Testis (tissue), 3 donors: ENCODE measurements around the gene ZFYVE1. TPM values are rescaled to one million over a fixed set of nuclear protein-coding genes. Genes with fewer than 3 reads are reported as not detected.

Experiments
- DNase-seq: peaks from one replicate; pipeline ENCODE4 v3.0.0-alpha.2; 2019
- H3K27ac ChIP-seq, 2 donors: fragments of 200-600 bp; sonication (generic); one replicate each; pipeline ENCODE4 v1.5.1; 2019
- H3K27me3 ChIP-seq: fragments of 200-600 bp; sonication (generic); one replicate; pipeline ENCODE4 v1.5.1; 2019
- H3K36me3 ChIP-seq: fragments of 200-600 bp; sonication (generic); one replicate; pipeline ENCODE4 v1.5.1; 2017; ENCODE audit warnings: low read depth; ENCODE audit errors: missing control alignments
- H3K4me1 ChIP-seq: fragments of 200-600 bp; sonication (generic); one replicate; pipeline ENCODE4 v1.5.1; 2019
- H3K4me3 ChIP-seq, 2 donors: fragments of 200-600 bp; sonication (generic); one replicate each; pipeline ENCODE4 v1.5.1; 2017 to 2019
- H3K9me3 ChIP-seq: fragments of 200-600 bp; sonication (generic); one replicate; pipeline ENCODE4 v1.5.1; 2017
- CTCF ChIP-seq, 3 experiments: fragments of 450-650 bp in 2 of 3; fragments of 200-600 bp in 1 of 3; sonication (generic) in 1 of 3; IDR thresholded peaks; one replicate each; pipeline ENCODE4 v1.5.1; 2016 to 2019; ENCODE audit warnings: antibody characterized with exemption in 3 of 3, mild to moderate bottlenecking in 2 of 3, moderate library complexity in 1 of 3
- POLR2A ChIP-seq: fragments of 450-650 bp; IDR thresholded peaks from one replicate; pipeline ENCODE4 v1.6.1; 2017; ENCODE audit warnings: antibody characterized with exemption, mild to moderate bottlenecking, moderate library complexity
- WGBS, 2 donors: methylation state at CpG; one replicate each; pipeline ENCODE4 v1.1.5; 2018; 5-methylcytosine and 5-hydroxymethylcytosine counted together
- intact Hi-C: fragments of 100-400 bp; cut with DNase I; formaldehyde crosslinking; loops from one replicate; pipeline ENCODE4 v1.15.1; 2023; ENCODE audit warnings: low total_unique reads
- polyA plus RNA-seq: library from polyadenylated mRNA; stranded (reverse); fragments of 350-450 nt; fragmentation: Illumina TruSeq; extraction: RNeasy Lipid Tissue Mini Kit (QIAGEN cat#74804); gene quantifications from one replicate; pipeline ENCODE4 v1.2.3, GENCODE V29; 2014; ENCODE audit warnings: low read depth, low replicate concordance; ENCODE audit not compliant: insufficient read depth
- total RNA-seq, 2 donors: library from RNA; depleted of rRNA; stranded (reverse); fragments of >200 nt; gene quantifications; one replicate each; pipeline ENCODE4 v1.2.3, GENCODE V29; 2016

Gene ZFYVE1
- total and polyA plus RNA-seq, 3 donors from 2014 or later = 29.0 to 39.6 (median 30.6) TPM

- Histone ChIP-seq H3K27ac (no peak overlapping the region), H3K4me1 (no peaks in the 10 kb centered on the region), H3K9me3 (no peaks in the 10 kb centered on the region), H3K36me3 (no peaks in the 10 kb centered on the region), H3K27me3 (no peaks in the 10 kb centered on the region), H3K4me3 (no peak overlapping the region)
- intact Hi-C loops = no loop called here
- WGBS, 2 donors = 63 to 67% methylated on average over 3 of the region's 3 CpGs
- TF ChIP-seq CTCF (IDR thresholded peaks at IDR 0.05) (no peak), POLR2A (no peak)
- DNase-seq = no peak
Measured at GRCh38 chr14:72982146-72982708, 44.7 kb downstream of the ZFYVE1 start.

GRCh38 chr14:72980863-72981262, 46.0 kb downstream of the ZFYVE1 start:
- Histone ChIP-seq H3K4me1 (no peaks in the 10 kb centered on the region), H3K36me3 (peaks cover 3% of the 10 kb centered on the region)
- WGBS, 2 donors = 90 to 92% methylated on average over 8 of the region's 8 CpGs

GRCh38 chr14:72978856-72979255, 48.0 kb downstream of the ZFYVE1 start:
- Histone ChIP-seq H3K36me3 (peaks cover 3% of the 10 kb centered on the region), H3K27ac (no peak overlapping the region), H3K4me1 (no peaks in the 10 kb centered on the region), H3K4me3 (no peak overlapping the region), H3K27me3 (no peaks in the 10 kb centered on the region), H3K9me3 (no peaks in the 10 kb centered on the region)
- intact Hi-C loops = no loop called here
- WGBS, 2 donors = 65 to 77% methylated on average over 9 of the region's 9 CpGs
- DNase-seq = peak; percentile 18
- TF ChIP-seq CTCF (IDR thresholded peaks at IDR 0.05) = no peak
- no peak for TF ChIP-seq POLR2A

More at GRCh38 chr14:72980863-72981262, 46.0 kb downstream of the ZFYVE1 start:
- Histone ChIP-seq H3K9me3 (no peaks in the 10 kb centered on the region), H3K27me3 (no peaks in the 10 kb centered on the region), H3K4me3 (no peak overlapping the region), H3K27ac (no peak overlapping the region)
- DNase-seq = no peak
- intact Hi-C loops = no loop called here
- TF ChIP-seq CTCF (IDR thresholded peaks at IDR 0.05) (no peak), POLR2A (no peak)

GRCh38 chr14:72975770-72976169, 51.1 kb downstream of the ZFYVE1 start:
- peaks cover 3% of the 10 kb centered on the region for H3K36me3 ChIP-seq

More at GRCh38 chr14:72975770-72976169, 51.1 kb downstream of the ZFYVE1 start:
- H3K9me3 ChIP-seq = no peaks in the 10 kb centered on the region
- intact Hi-C loops = no loop called here
- WGBS, 2 donors = 93% methylated on average over 4 of the region's 4 CpGs
- H3K27me3 ChIP-seq = no peaks in the 10 kb centered on the region
- H3K4me1 ChIP-seq = no peaks in the 10 kb centered on the region
- no peak overlapping the region for H3K4me3 ChIP-seq
- no peak for TF ChIP-seq POLR2A
- no peak for TF ChIP-seq CTCF (IDR thresholded peaks at IDR 0.05)
- H3K27ac ChIP-seq = no peak overlapping the region
- no peak for DNase-seq
